A673 (cell line): Measurements from ENCODE around the gene UBE2D1. TPM values are rescaled to one million over a fixed set of nuclear protein-coding genes. Genes with fewer than 3 reads are reported as not detected.
A peak's percentile ranks its signal among the peaks of the same experiment; 100 is the strongest.

Source experiments
- Bru-seq: library from RNA; stranded (reverse); fragments of 400-500 nt; gene quantifications from one replicate; lab custom pipeline; 2021; lab: Mats Ljungman, UMichigan
- BruChase-seq, 2 experiments: library from RNA; stranded (reverse); fragments of 400-500 nt; gene quantifications; one replicate each; lab custom pipeline; 2021; lab: Mats Ljungman, UMichigan
- BruUV-seq: library from RNA; stranded (reverse); fragments of 400-500 nt; replicated peaks from 2 replicates; lab custom pipeline; 2021; lab: Mats Ljungman, UMichigan
- CTCF ChIA-PET: fragments of 300-600 bp; sonication (Branson Sonifier 250); formaldehyde crosslinking; loops from one replicate; lab custom pipeline; 2022; ENCODE audit warnings: antibody characterized with exemption; lab: Charles Lee
- POLR2A ChIA-PET: fragments of 300-600 bp; sonication (Branson Sonifier 250); formaldehyde crosslinking; loops from one replicate; lab custom pipeline; 2022; ENCODE audit warnings: antibody characterized with exemption; ENCODE audit not compliant: low non-redundant PET; lab: Charles Lee
- DNase-seq: peaks from one replicate; pipeline ENCODE4 v3.0.0-alpha.2; 2015; ENCODE audit warnings: low spot score
- H3K27ac ChIP-seq: fragments of 200-600 bp; sonication (generic); 2 replicates; pipeline ENCODE4 v1.5.1; 2016; ENCODE audit warnings: mixed run types, low read depth, mild to moderate bottlenecking, mixed read lengths, antibody characterized with exemption, low read length; ENCODE audit not compliant: poor library complexity, severe bottlenecking
- H3K27me3 ChIP-seq: fragments of 200-600 bp; sonication (generic); replicated peaks from 2 replicates; pipeline ENCODE4 v1.6.1; 2017; ENCODE audit warnings: mixed run types, low read depth, mild to moderate bottlenecking, mixed read lengths, antibody characterized with exemption, low read length; ENCODE audit not compliant: insufficient read depth, poor library complexity
- H3K36me3 ChIP-seq: fragments of 200-600 bp; sonication (generic); 2 replicates; pipeline ENCODE4 v1.6.1; 2016; ENCODE audit warnings: mixed run types, mild to moderate bottlenecking, mixed read lengths, antibody characterized with exemption, low read length; ENCODE audit not compliant: insufficient read depth, poor library complexity, severe bottlenecking
- H3K4me1 ChIP-seq: fragments of 200-600 bp; sonication (generic); 2 replicates; pipeline ENCODE4 v1.6.1; 2017; ENCODE audit warnings: mixed run types, mild to moderate bottlenecking, mixed read lengths, antibody characterized with exemption, low read length; ENCODE audit not compliant: insufficient read depth, poor library complexity, severe bottlenecking
- H3K4me3 ChIP-seq: fragments of 200-600 bp; sonication (generic); 2 replicates; pipeline ENCODE4 v1.5.1; 2016; ENCODE audit warnings: low read depth, mixed run types, mild to moderate bottlenecking, mixed read lengths, low read length; ENCODE audit not compliant: poor library complexity, severe bottlenecking
- H3K9me3 ChIP-seq: fragments of 200-600 bp; sonication (generic); 2 replicates; pipeline ENCODE4 v1.6.1; 2016; ENCODE audit warnings: mixed run types, low read depth, mild to moderate bottlenecking, mixed read lengths, antibody characterized with exemption, low read length; ENCODE audit not compliant: poor library complexity, severe bottlenecking
- EZH2 ChIP-seq: fragments of 200-600 bp; sonication (generic); IDR thresholded peaks from 2 replicates; pipeline ENCODE4 v1.6.1; 2017; ENCODE audit warnings: borderline replicate concordance, low read depth, mild to moderate bottlenecking, mixed read lengths, antibody characterized with exemption, low read length; ENCODE audit not compliant: poor library complexity, severe bottlenecking
- intact Hi-C: fragments of 100-400 bp; cut with micrococcal nuclease; formaldehyde crosslinking; loops from one replicate; pipeline ENCODE4 v1.10.0; 2022; ENCODE audit not compliant: unreplicated experiment
- long read RNA-seq: library from polyadenylated mRNA; stranded (forward); transcript quantifications from one replicate; pipeline ENCODE4 v2.0.0, GENCODE V29; 2022
- total RNA-seq: library from RNA; stranded (reverse); gene quantifications from 2 replicates; pipeline ENCODE4 v1.2.3, GENCODE V29; 2021
- TF ChIP-seq, protein P1 (sequence below): fragments of 300-800, 200-600 bp; sonication (generic); conservative IDR thresholded peaks from 2 replicates; pipeline ENCODE4 v1.5.1; 2017; ENCODE audit warnings: low read depth, mild to moderate bottlenecking, antibody characterized with exemption, low read length, moderate library complexity, mixed read lengths

Gene UBE2D1
- total RNA-seq (16.9 and 18.6 TPM in 2 replicates), Bru-seq, nascent RNA (percentile 84 among the genes with signal in this experiment), BruChase-seq, experiment 1, labeled RNA remaining after a 2-hour chase (percentile 80 among the genes with signal in this experiment), BruChase-seq, experiment 2, labeled RNA remaining after a 6-hour chase (percentile 70 among the genes with signal in this experiment)
- long read RNA-seq, transcript UBE2D1-201 (7 exons, 2,659 nt), result major isoform, 53 of 70 reads
- long read RNA-seq, transcript UBE2D1-204 (6 exons, 2,621 nt), result minor isoform, 8 of 70 reads
- long read RNA-seq, partial matches to known transcripts, result 0 of 70 reads
- long read RNA-seq, other reads (novel, unspliced or antisense), result 7 of 70 reads

DNA sequence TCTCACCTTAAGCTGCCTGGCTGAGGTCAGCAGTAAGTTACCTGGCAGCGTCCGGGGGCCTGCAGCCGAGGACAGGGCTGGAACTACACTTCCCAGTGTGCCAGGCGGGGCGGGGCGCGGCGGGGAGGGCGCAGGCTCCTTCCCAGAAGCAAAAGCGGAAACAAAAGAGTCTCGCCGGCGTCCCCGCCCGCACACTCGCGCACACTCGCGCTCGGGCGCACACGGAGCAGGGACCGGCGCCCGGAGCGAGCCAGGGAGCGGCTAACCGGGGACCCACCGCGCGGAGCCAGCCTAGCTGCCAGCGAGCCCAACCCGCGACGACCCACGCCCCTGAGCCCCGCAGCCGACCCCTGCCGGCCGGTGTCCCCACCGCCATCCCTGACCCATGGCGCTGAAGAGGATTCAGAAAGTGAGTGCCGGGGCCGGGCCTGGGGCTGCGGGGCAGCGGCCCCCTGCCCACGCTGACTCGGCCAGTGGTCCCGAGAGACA lies at the start of gene UBE2D1:
Gene UBE2D1 (plus strand): TSS at position 190 of the 489 bp plus-strand sequence. CDS start 196 bp downstream, at position 386.
- POLR2A ChIA-PET, result no interaction called here
- DNase-seq, result peak; percentile 88
- CTCF ChIA-PET, result no interaction called here
- no peak for TF ChIP-seq EZH2
- TF ChIP-seq, protein P1, sequence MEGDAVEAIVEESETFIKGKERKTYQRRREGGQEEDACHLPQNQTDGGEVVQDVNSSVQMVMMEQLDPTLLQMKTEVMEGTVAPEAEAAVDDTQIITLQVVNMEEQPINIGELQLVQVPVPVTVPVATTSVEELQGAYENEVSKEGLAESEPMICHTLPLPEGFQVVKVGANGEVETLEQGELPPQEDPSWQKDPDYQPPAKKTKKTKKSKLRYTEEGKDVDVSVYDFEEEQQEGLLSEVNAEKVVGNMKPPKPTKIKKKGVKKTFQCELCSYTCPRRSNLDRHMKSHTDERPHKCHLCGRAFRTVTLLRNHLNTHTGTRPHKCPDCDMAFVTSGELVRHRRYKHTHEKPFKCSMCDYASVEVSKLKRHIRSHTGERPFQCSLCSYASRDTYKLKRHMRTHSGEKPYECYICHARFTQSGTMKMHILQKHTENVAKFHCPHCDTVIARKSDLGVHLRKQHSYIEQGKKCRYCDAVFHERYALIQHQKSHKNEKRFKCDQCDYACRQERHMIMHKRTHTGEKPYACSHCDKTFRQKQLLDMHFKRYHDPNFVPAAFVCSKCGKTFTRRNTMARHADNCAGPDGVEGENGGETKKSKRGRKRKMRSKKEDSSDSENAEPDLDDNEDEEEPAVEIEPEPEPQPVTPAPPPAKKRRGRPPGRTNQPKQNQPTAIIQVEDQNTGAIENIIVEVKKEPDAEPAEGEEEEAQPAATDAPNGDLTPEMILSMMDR, result no peak
- peak within 1 kb of the TSS; percentile 100 for H3K4me3 ChIP-seq
- no TSS peak for BruUV-seq
- H3K4me1 ChIP-seq, result peaks cover 10% of the 10 kb centered on the region
- H3K27me3 ChIP-seq, result no peaks in the 10 kb centered on the region
- no peaks in the 10 kb centered on the region for H3K9me3 ChIP-seq
- peak within 1 kb of the TSS; percentile 87 for H3K27ac ChIP-seq
- intact Hi-C loops, result loop anchor here (5.0 kb wide), 1 partner anchor 47 kb away; no protein-coding TSS in a partner anchor
- H3K36me3 ChIP-seq, result no peaks in the 10 kb centered on the region

DNA sequence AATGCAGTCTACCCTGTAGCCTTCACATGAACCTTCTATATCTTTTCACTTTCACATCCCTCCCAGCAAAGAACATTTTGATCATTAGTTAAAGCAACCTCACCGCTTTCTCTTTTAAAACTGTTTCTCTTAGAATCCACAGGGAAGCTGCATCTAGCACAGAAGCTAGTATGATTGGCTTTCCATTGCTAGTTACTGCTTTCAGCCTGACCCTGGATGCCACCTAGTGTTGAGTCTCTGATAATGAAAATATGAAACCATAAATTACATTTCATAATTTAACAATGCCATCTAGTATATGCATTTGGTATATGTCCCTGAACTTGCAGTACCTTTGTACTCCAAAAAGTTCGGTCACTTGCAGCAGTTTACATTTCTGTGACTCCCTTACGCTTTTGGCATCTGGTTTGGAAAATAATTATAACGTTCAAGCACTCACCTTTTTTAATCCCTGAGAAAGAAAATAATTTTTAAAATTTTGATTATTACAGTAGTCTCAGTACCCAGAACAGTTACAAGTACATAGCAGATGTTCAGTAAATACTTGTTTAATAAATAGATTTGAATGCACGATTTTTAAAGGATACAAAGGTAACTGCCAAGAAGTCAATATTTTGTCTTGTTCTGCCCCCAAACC lies 43.1 kb upstream of the UBE2D1 start:
- Histone ChIP-seq H3K27me3 (no peaks in the 10 kb centered on the region), H3K27ac (no peak overlapping the region), H3K4me3 (no peak overlapping the region), H3K36me3 (no peaks in the 10 kb centered on the region), H3K4me1 (peaks cover 6% of the 10 kb centered on the region), H3K9me3 (no peaks in the 10 kb centered on the region)
- ChIA-PET POLR2A (interaction anchor here (0.6 kb wide), 1 partner anchor 113 kb away, joined by 7 read pairs; no protein-coding TSS in a partner anchor), CTCF (interaction anchor here (1.0 to 1.6 kb wide), 5 partner anchors 15 to 139 kb away, joined by 3 to 8 read pairs (median 6); partner anchors contain the start of gene CISD1)
- no peak for TF ChIP-seq EZH2
- TF ChIP-seq, protein P1, result peak; percentile 78
- no TSS peak for BruUV-seq
- intact Hi-C loops, result loop anchor here (1.0 to 5.0 kb wide), 2 partner anchors 114 to 219 kb away; no protein-coding TSS in a partner anchor
- peak; percentile 67 for DNase-seq

DNA sequence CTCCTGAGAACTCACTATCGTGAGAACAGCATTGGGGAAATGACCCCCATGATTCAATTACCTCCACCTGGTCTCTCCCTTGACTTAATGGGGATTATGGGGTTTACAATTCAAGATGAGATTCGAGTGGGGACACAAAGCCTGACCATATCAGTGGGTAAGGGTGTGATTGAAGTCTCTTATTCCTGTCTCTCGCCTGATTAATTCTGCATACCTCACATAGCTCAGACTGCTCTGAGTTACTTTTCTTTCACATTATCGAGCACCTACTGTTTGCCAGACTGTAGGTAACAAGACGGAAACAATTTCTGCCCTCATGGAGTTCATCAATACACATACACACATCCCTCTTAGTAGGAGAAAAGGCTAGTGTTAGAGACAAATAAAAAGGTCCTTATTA lies 40.8 kb upstream of the UBE2D1 start:
- H3K4me3 ChIP-seq, result no peak overlapping the region
- no peak overlapping the region for H3K27ac ChIP-seq
- no peaks in the 10 kb centered on the region for H3K27me3 ChIP-seq
- no TSS peak for BruUV-seq
- no peak for TF ChIP-seq EZH2
- TF ChIP-seq, protein P1, result no peak
- no peak for DNase-seq
- H3K36me3 ChIP-seq, result no peaks in the 10 kb centered on the region
- ChIA-PET CTCF (no interaction called here), POLR2A (no interaction called here)
- peaks cover 6% of the 10 kb centered on the region for H3K4me1 ChIP-seq
- intact Hi-C loops, result loop anchor here (5.0 kb wide), 1 partner anchor 222 kb away; no protein-coding TSS in a partner anchor
- H3K9me3 ChIP-seq, result no peaks in the 10 kb centered on the region
